Cardiac fibroblast (primary cell): Measurements from ENCODE around the gene SPATA31D1.

Experiments
- DNase-seq, 2 donors: peaks; one replicate each; pipeline versions ENCODE4 v3.0.0 to v3.0.0-alpha.2; 2010; ENCODE audit warnings: low read depth in 2 of 2
- H3K4me3 ChIP-seq, 2 donors: replicated peaks in 1 of 2; 1 replicate in 1 of 2; 2 replicates in 1 of 2; pipeline ENCODE4 v1.5.1; 2011; ENCODE audit warnings: low read depth in 2 of 2, low read length in 2 of 2, mild to moderate bottlenecking in 2 of 2, moderate library complexity in 1 of 2
- TF ChIP-seq, protein P1 (sequence below): IDR thresholded peaks from one replicate; pipeline ENCODE4 v1.5.1; 2011; ENCODE audit warnings: low read depth, mild to moderate bottlenecking, low read length, inconsistent platforms

SPATA31D1 gene

DNA sequence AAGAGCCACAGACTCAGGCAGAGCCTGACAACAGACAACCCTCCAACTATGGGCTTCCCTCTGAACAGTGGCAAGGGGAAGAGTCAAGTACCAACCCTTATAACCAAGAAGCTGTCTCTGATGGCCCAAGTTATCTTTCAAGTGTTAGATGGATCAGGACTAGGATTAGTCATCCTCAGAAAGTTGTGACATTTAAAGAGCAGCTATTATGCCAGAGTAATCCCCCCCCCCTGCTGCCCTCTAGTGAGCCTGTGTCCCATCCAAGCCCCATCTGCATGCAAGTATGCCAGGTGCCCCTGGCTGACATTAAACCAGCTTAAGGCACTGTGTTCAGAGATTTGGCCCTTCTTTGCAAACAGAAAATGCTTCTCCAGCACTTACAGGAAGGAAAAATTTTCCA is 16.8 kb upstream of the SPATA31D1 start:
- no peak for DNase-seq

GRCh38 chr9:81974764-81975163 is 13.8 kb upstream of the SPATA31D1 start:
- TF ChIP-seq, protein P1, sequence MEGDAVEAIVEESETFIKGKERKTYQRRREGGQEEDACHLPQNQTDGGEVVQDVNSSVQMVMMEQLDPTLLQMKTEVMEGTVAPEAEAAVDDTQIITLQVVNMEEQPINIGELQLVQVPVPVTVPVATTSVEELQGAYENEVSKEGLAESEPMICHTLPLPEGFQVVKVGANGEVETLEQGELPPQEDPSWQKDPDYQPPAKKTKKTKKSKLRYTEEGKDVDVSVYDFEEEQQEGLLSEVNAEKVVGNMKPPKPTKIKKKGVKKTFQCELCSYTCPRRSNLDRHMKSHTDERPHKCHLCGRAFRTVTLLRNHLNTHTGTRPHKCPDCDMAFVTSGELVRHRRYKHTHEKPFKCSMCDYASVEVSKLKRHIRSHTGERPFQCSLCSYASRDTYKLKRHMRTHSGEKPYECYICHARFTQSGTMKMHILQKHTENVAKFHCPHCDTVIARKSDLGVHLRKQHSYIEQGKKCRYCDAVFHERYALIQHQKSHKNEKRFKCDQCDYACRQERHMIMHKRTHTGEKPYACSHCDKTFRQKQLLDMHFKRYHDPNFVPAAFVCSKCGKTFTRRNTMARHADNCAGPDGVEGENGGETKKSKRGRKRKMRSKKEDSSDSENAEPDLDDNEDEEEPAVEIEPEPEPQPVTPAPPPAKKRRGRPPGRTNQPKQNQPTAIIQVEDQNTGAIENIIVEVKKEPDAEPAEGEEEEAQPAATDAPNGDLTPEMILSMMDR, result no peak
- DNase-seq, result no peak
- no peak overlapping the region for H3K4me3 ChIP-seq

More for the DNA sequence above, 16.8 kb upstream of the SPATA31D1 start:
- TF ChIP-seq, protein P1, result no peak
- H3K4me3 ChIP-seq, result no peak overlapping the region

DNA sequence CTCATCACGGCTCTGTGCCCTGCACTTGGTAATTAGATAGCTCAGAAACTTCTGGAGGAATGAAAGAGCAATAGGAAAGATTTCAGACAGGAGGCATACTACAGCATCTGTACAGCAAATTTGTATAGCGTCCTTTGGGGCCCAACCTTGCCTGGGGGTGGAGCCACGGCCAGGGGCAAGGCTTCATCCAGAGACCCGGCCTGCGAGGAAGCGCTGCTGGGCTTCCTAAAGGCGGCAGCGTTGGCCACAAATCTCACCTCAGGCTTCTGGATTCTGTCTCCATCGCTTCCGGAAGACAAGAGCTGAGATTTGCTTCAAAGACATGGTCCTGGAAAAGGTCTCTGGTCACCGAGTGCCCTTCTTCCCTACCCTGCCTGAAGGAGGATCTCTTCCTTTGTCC is 12.2 kb upstream of the SPATA31D1 start:
- TF ChIP-seq, protein P1, result no peak
- DNase-seq, result no peak
- no peak overlapping the region for H3K4me3 ChIP-seq

GRCh38 chr9:81979196-81979595 is 9.4 kb upstream of the SPATA31D1 start:
- TF ChIP-seq, protein P1, result no peak
- H3K4me3 ChIP-seq, result no peak overlapping the region

GRCh38 chr9:81980568-81980967 is 8.0 kb upstream of the SPATA31D1 start:
- DNase-seq, result no peak
- TF ChIP-seq, protein P1, result no peak
- no peak overlapping the region for H3K4me3 ChIP-seq

More at GRCh38 chr9:81979196-81979595, 9.4 kb upstream of the SPATA31D1 start:
- no peak for DNase-seq

GRCh38 chr9:81981883-81982282 is 6.7 kb upstream of the SPATA31D1 start:
- DNase-seq, result no peak
- TF ChIP-seq, protein P1, result no peak

GRCh38 chr9:81984928-81985327 is 3.6 kb upstream of the SPATA31D1 start:
- DNase-seq, result no peak
- H3K4me3 ChIP-seq, result no peak overlapping the region
- TF ChIP-seq, protein P1, result no peak

More at GRCh38 chr9:81981883-81982282, 6.7 kb upstream of the SPATA31D1 start:
- no peak overlapping the region for H3K4me3 ChIP-seq
